GM12892 (cell line): ENCODE data around the gene TMEM178B.

ENCODE experiments used
- POLR2A ChIP-seq: IDR thresholded peaks from 2 replicates; pipeline ENCODE4 v1.6.1; 2011; ENCODE audit warnings: low read depth, low read length, control low read depth
- POLR2AphosphoS5 ChIP-seq: IDR thresholded peaks from 2 replicates; pipeline ENCODE4 v1.6.1; 2011; ENCODE audit warnings: low read depth, low read length, control low read depth

DNA sequence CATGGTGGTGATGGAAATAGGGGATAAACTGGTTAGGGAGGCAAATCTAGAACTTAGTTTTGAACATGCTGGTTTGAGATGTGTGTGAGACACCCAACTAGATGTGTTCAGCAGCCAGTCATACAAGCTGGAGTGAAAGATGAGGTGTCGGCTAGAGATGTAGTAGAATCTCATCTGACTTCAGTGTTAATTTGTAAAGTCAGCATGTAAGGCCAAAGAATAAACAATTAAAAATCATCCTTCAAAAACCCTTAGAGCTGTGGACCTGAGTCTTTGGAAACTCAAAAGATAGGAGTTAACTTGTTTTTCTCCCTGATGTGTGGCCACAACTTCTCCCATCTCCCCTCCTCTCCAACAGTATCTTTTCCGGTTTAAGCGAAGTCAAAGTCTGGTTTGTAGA is 454.5 kb downstream of the TMEM178B start:
- no peak for TF ChIP-seq POLR2A
- TF ChIP-seq POLR2AphosphoS5: no peak
